GM23338 (cell line): Measurements from ENCODE around the gene SLC2A1. TPM values are rescaled to one million over a fixed set of nuclear protein-coding genes. Genes with fewer than 3 reads are reported as not detected.
A peak's percentile ranks its signal among the peaks of the same experiment; 100 is the strongest.

Experiments used
- ATAC-seq: fragments of 200-7000 bp; cut with Tn5 transposase; 3 replicates; pipeline ENCODE4 v1.9.1; 2020
- DNase-seq: peaks from one replicate; pipeline ENCODE4 v3.0.0-alpha.2; 2015; ENCODE audit warnings: low spot score
- H2AFZ ChIP-seq: fragments of 200-600 bp; sonication (generic); 2 replicates; pipeline ENCODE4 v1.8.0; 2016; ENCODE audit warnings: antibody characterized with exemption, mild to moderate bottlenecking, moderate library complexity
- H3F3A ChIP-seq: fragments of 200-600 bp; sonication (generic); replicated peaks from 2 replicates; pipeline ENCODE4 v1.8.0; 2017; ENCODE audit warnings: antibody characterized with exemption, mixed run types, low read depth
- H3K27ac ChIP-seq: fragments of 200-600 bp; sonication (generic); 2 replicates; pipeline ENCODE4 v1.6.1; 2016; ENCODE audit warnings: low read depth
- H3K27me3 ChIP-seq: fragments of 200-600 bp; sonication (generic); 2 replicates; pipeline ENCODE4 v1.8.0; 2016; ENCODE audit warnings: mild to moderate bottlenecking, mixed run types, moderate library complexity; ENCODE audit not compliant: insufficient read depth
- H3K36me3 ChIP-seq: fragments of 200-600 bp; sonication (generic); 2 replicates; pipeline ENCODE4 v1.8.0; 2016; ENCODE audit warnings: mild to moderate bottlenecking; ENCODE audit not compliant: insufficient read depth
- H3K4me1 ChIP-seq: fragments of 200-600 bp; sonication (generic); 2 replicates; pipeline ENCODE4 v1.8.0; 2016; ENCODE audit warnings: mild to moderate bottlenecking, moderate library complexity; ENCODE audit not compliant: insufficient read depth
- H3K4me2 ChIP-seq: fragments of 200-600 bp; sonication (generic); 2 replicates; pipeline ENCODE4 v1.7.1; 2017; ENCODE audit warnings: mixed run types
- H3K4me3 ChIP-seq: fragments of 200-600 bp; sonication (generic); 2 replicates; pipeline ENCODE4 v1.6.1; 2016; ENCODE audit warnings: mixed run types
- H3K79me2 ChIP-seq: fragments of 200-600 bp; sonication (generic); replicated peaks from 2 replicates; pipeline ENCODE4 v1.8.0; 2017; ENCODE audit warnings: mild to moderate bottlenecking; ENCODE audit not compliant: insufficient read depth
- H3K9me2 ChIP-seq: fragments of 200-600 bp; sonication (generic); 2 replicates; pipeline ENCODE4 v1.8.0; 2017; ENCODE audit not compliant: insufficient read depth
- H4K20me1 ChIP-seq: fragments of 200-600 bp; sonication (generic); replicated peaks from 2 replicates; pipeline ENCODE4 v1.8.0; 2017; ENCODE audit warnings: mild to moderate bottlenecking; ENCODE audit not compliant: insufficient read depth
- H3K27ac Mint-ChIP-seq: 2 replicates; pipeline ENCODE4 v1.8.0; 2020; ENCODE audit warnings: inconsistent platforms, mild to moderate bottlenecking, moderate library complexity, mixed read lengths
- H3K27me3 Mint-ChIP-seq: 3 replicates; pipeline ENCODE4 v1.8.0; 2022; ENCODE audit warnings: low read depth, mild to moderate bottlenecking, moderate library complexity, mixed read lengths, inconsistent platforms; ENCODE audit not compliant: insufficient read depth, poor library complexity
- H3K36me3 Mint-ChIP-seq: 3 replicates; pipeline ENCODE4 v1.8.0; 2021; ENCODE audit warnings: low read depth, mild to moderate bottlenecking, inconsistent platforms, moderate library complexity, mixed read lengths
- H3K4me1 Mint-ChIP-seq: 3 replicates; pipeline ENCODE4 v1.8.0; 2020; ENCODE audit warnings: mild to moderate bottlenecking, inconsistent platforms, mixed read lengths
- H3K4me3 Mint-ChIP-seq: 3 replicates; pipeline ENCODE4 v1.8.0; 2021; ENCODE audit warnings: moderate library complexity, mild to moderate bottlenecking, inconsistent platforms, mixed read lengths
- H3K9me3 Mint-ChIP-seq: 3 replicates; pipeline ENCODE4 v1.8.0; 2020; ENCODE audit warnings: moderate library complexity, mild to moderate bottlenecking, inconsistent platforms, mixed read lengths
- CREB1 ChIP-seq: fragments of 250-450 bp; sonication (Bioruptor Pico); IDR thresholded peaks from 2 replicates; pipeline ENCODE4 v1.5.0; 2020; ENCODE audit warnings: low read depth, mild to moderate bottlenecking, moderate library complexity
- CTCF ChIP-seq, 2 experiments: fragments of 200-600 bp in 1 of 2; sonication (generic) in 1 of 2; conservative IDR thresholded peaks; 2 replicates each; pipeline versions ENCODE4 v1.5.1 to v1.6.1; 2016 to 2017; ENCODE audit warnings: antibody characterized with exemption in 2 of 2, low read depth in 2 of 2, mild to moderate bottlenecking in 2 of 2, moderate library complexity in 1 of 2
- ETS1 ChIP-seq: IDR thresholded peaks from 2 replicates; pipeline ENCODE4 v1.6.1; 2016; ENCODE audit warnings: antibody characterized with exemption
- EZH2 ChIP-seq: fragments of 200-600 bp; sonication (generic); IDR thresholded peaks from one replicate; pipeline ENCODE4 v1.8.0; 2017; ENCODE audit warnings: antibody characterized with exemption, mild to moderate bottlenecking, low read depth; ENCODE audit not compliant: unreplicated experiment
- EZH2phosphoT487 ChIP-seq: fragments of 200-600 bp; sonication (generic); IDR thresholded peaks from one replicate; pipeline ENCODE4 v1.8.1; 2018; ENCODE audit warnings: antibody characterized with exemption; ENCODE audit not compliant: unreplicated experiment
- JUNB ChIP-seq: IDR thresholded peaks from one replicate; pipeline ENCODE4 v1.6.1; 2016; ENCODE audit warnings: antibody characterized with exemption; ENCODE audit not compliant: unreplicated experiment
- NANOG ChIP-seq: IDR thresholded peaks from 2 replicates; pipeline ENCODE4 v1.6.1; 2016; ENCODE audit warnings: antibody characterized with exemption, borderline replicate concordance
- POLR2AphosphoS5 ChIP-seq: IDR thresholded peaks from 2 replicates; pipeline ENCODE4 v1.6.1; 2016; ENCODE audit warnings: antibody characterized with exemption, low read depth
- REST ChIP-seq: IDR thresholded peaks from one replicate; pipeline ENCODE4 v1.6.1; 2018; ENCODE audit warnings: antibody characterized with exemption; ENCODE audit not compliant: unreplicated experiment
- STAT1 ChIP-seq: IDR thresholded peaks from one replicate; pipeline ENCODE4 v1.6.1; 2016; ENCODE audit warnings: antibody characterized with exemption; ENCODE audit not compliant: unreplicated experiment
- ZNF114 ChIP-seq: fragments of 250-450 bp; sonication (Bioruptor Pico); IDR thresholded peaks from 2 replicates; pipeline ENCODE4 v1.5.0; 2020; ENCODE audit warnings: mild to moderate bottlenecking, moderate library complexity
- ZNF331 ChIP-seq: fragments of 250-450 bp; sonication (Bioruptor Pico); IDR thresholded peaks from 2 replicates; pipeline ENCODE4 v1.5.0; 2020; ENCODE audit warnings: low read depth, mild to moderate bottlenecking, moderate library complexity
- ZNF462 ChIP-seq: fragments of 250-450 bp; sonication (Bioruptor Pico); IDR thresholded peaks from 2 replicates; pipeline ENCODE4 v1.5.0; 2020; ENCODE audit warnings: mild to moderate bottlenecking, moderate library complexity
- polyA plus RNA-seq: library from polyadenylated mRNA; unstranded; fragments of >200 nt; fragmentation: Nextera tagmentation; extraction: Ambion mirVana; gene quantifications from 2 replicates; pipeline ENCODE4 v1.2.1, GENCODE V29; 2016
- total RNA-seq: library from RNA; depleted of rRNA; stranded (reverse); fragments of >200 nt; shearing (Covaris generic); gene quantifications from 2 replicates; pipeline ENCODE4 v1.2.3, GENCODE V29; 2014

Gene SLC2A1
- total and polyA plus RNA-seq, 2 experiments from 2014 or later: 66.1 to 305 TPM

- H3K9me3 Mint-ChIP-seq: no peaks in the 10 kb centered on the region; the same call in 2 of the 3 replicates
- H2AFZ ChIP-seq: no peak overlapping the region
- DNase-seq: no peak
- H3K4me2 ChIP-seq: no peak overlapping the region
- peaks cover 84% of the 10 kb centered on the region for H3K36me3 Mint-ChIP-seq
- no peaks in the 10 kb centered on the region for H3K27me3 ChIP-seq
- no peak overlapping the region; the same call in 2 of the 3 replicates for H3K4me3 Mint-ChIP-seq
- peak overlapping the region; percentile 51 for H3K27ac Mint-ChIP-seq
- H4K20me1 ChIP-seq: peaks cover 80% of the 10 kb centered on the region
- no peak overlapping the region for H3K4me3 ChIP-seq
- H3F3A ChIP-seq: peaks cover 14% of the 10 kb centered on the region; the same call in 1 of the 2 replicates
- H3K4me1 ChIP-seq: peaks cover 21% of the 10 kb centered on the region
- H3K27ac ChIP-seq: peak overlapping the region; percentile 84
- ATAC-seq: no peak
- TF ChIP-seq JUNB (no peak), ETS1 (no peak), EZH2phosphoT487 (no peak), ZNF462 (CRISPR knock-in tag) (no peak), EZH2 (no peak), CTCF (conservative IDR thresholded peaks at IDR 0.05; ENCODE audit: low read depth in 2 of 2) (no peak), CREB1 (no peak), ZNF331 (no peak), POLR2AphosphoS5 (no peak; the same call in 1 of the 2 replicates), NANOG (no peak), REST (no peak), ZNF114 (no peak), STAT1 (no peak)
- peaks cover 100% of the 10 kb centered on the region for H3K79me2 ChIP-seq
- H3K9me2 ChIP-seq: no peaks in the 10 kb centered on the region
- peaks cover 19% of the 10 kb centered on the region for H3K27me3 Mint-ChIP-seq
- H3K36me3 ChIP-seq: peaks cover 63% of the 10 kb centered on the region
- peaks cover 73% of the 10 kb centered on the region for H3K4me1 Mint-ChIP-seq
These were observed 17.6 kb downstream of the SLC2A1 start for GRCh38 chr1:42940851-42941639.
